Breast epithelium (tissue), 4 donors: ENCODE data around the gene SETDB2. TPM values are rescaled to one million over a fixed set of nuclear protein-coding genes. Genes with fewer than 3 reads are reported as not detected.

Experiments
- DNase-seq, 2 donors: peaks; one replicate each; pipeline ENCODE4 v3.0.0-alpha.2; 2019; ENCODE audit warnings: low spot score in 2 of 2
- H3K27ac ChIP-seq, 2 donors: fragments of 200-600 bp; sonication (generic) in 1 of 2; one replicate each; pipeline ENCODE4 v1.5.1; 2016 to 2019; ENCODE audit warnings: mild to moderate bottlenecking in 1 of 2
- H3K27me3 ChIP-seq, 2 donors: fragments of 200-600 bp; sonication (generic) in 1 of 2; one replicate each; pipeline versions ENCODE4 v1.5.1 to v1.6.0; 2017 to 2019; ENCODE audit warnings: control low read depth in 1 of 2, mild to moderate bottlenecking in 1 of 2
- H3K36me3 ChIP-seq: fragments of 200-600 bp; one replicate; pipeline ENCODE4 v1.5.1; 2019
- H3K4me1 ChIP-seq, 2 donors: fragments of 200-600 bp; sonication (generic); one replicate each; pipeline ENCODE4 v1.5.1; 2016 to 2019; ENCODE audit warnings: control low read depth in 1 of 2
- H3K4me3 ChIP-seq, 3 donors: fragments of 200-600 bp; sonication (generic); 1 replicate in 2 of 3; 2 replicates in 1 of 3; pipeline ENCODE4 v1.5.1; 2016 to 2019; ENCODE audit warnings: mild to moderate bottlenecking in 3 of 3, moderate library complexity in 2 of 3
- H3K9me3 ChIP-seq, 2 donors: fragments of 200-600 bp; sonication (generic) in 1 of 2; one replicate each; pipeline ENCODE4 v1.5.1; 2016 to 2019; ENCODE audit warnings: control low read depth in 1 of 2
- CTCF ChIP-seq, 3 donors: fragments of 450-650 bp; IDR thresholded peaks; one replicate each; pipeline ENCODE4 v1.5.1; 2016 to 2017; ENCODE audit warnings: antibody characterized with exemption in 3 of 3, mild to moderate bottlenecking in 3 of 3, moderate library complexity in 3 of 3
- POLR2A ChIP-seq: fragments of 450-650 bp; IDR thresholded peaks from one replicate; pipeline ENCODE4 v1.6.1; 2016; ENCODE audit warnings: antibody characterized with exemption, mild to moderate bottlenecking, moderate library complexity
- POLR2AphosphoS5 ChIP-seq, 3 donors: sonication (generic); formaldehyde crosslinking; IDR thresholded peaks; one replicate each; pipeline ENCODE4 v1.6.1; 2017; ENCODE audit warnings: antibody characterized with exemption in 3 of 3
- intact Hi-C: fragments of 100-400 bp; cut with DNase I; formaldehyde crosslinking; loops from one replicate; pipeline ENCODE4 v1.15.1; 2023; ENCODE audit warnings: low total_unique reads
- total RNA-seq, 3 donors: library from RNA; depleted of rRNA; stranded (reverse); fragments of >200 nt; gene quantifications; one replicate each; pipeline ENCODE4 v1.1.0, GENCODE V29; 2016

The SETDB2 gene
- total RNA-seq, 3 donors from 2014 or later = 9.9 to 17.0 (median 12.8) TPM

GRCh38 chr13:49459580-49459979 lies 15.5 kb downstream of the SETDB2 start:
- no peak for TF ChIP-seq POLR2A
- TF ChIP-seq CTCF (IDR thresholded peaks at IDR 0.05) = no peak
- TF ChIP-seq POLR2AphosphoS5 (IDR thresholded peaks at IDR 0.05) = no peak
- H3K4me1 ChIP-seq = no peaks in the 10 kb centered on the region
- H3K27ac ChIP-seq = no peak overlapping the region
- no peak for DNase-seq
- intact Hi-C loops = no loop called here
- H3K4me3 ChIP-seq = no peak overlapping the region
- peaks cover 14% of the 10 kb centered on the region for H3K36me3 ChIP-seq
- H3K27me3 ChIP-seq = no peaks in the 10 kb centered on the region
- H3K9me3 ChIP-seq = peaks cover 0 to 12% of the 10 kb centered on the region in 2 donors

GRCh38 chr13:49464085-49464484 lies 20.0 kb downstream of the SETDB2 start:
- H3K27me3 ChIP-seq = no peaks in the 10 kb centered on the region
- no peaks in the 10 kb centered on the region for H3K4me1 ChIP-seq
- intact Hi-C loops = no loop called here
- peak overlapping the region in 1 of 2 donors; percentile 10 for H3K27ac ChIP-seq
- no peak overlapping the region for H3K4me3 ChIP-seq
- TF ChIP-seq POLR2AphosphoS5 (IDR thresholded peaks at IDR 0.05) (no peak), POLR2A (no peak), CTCF (IDR thresholded peaks at IDR 0.05) (no peak)
- H3K36me3 ChIP-seq = peaks cover 14% of the 10 kb centered on the region
- DNase-seq = no peak
- peaks cover 0 to 12% of the 10 kb centered on the region in 2 donors for H3K9me3 ChIP-seq

- Histone ChIP-seq H3K9me3 (peaks cover 0 to 12% of the 10 kb centered on the region in 2 donors), H3K36me3 (peaks cover 14% of the 10 kb centered on the region), H3K27ac (peak overlapping the region in 1 of 2 donors; percentile 67), H3K4me3 (no peak overlapping the region), H3K4me1 (no peaks in the 10 kb centered on the region), H3K27me3 (no peaks in the 10 kb centered on the region)
- no peak for DNase-seq
- intact Hi-C loops = no loop called here
- TF ChIP-seq POLR2AphosphoS5 (IDR thresholded peaks at IDR 0.05) (no peak), POLR2A (no peak), CTCF (IDR thresholded peaks at IDR 0.05) (no peak)
Observed at GRCh38 chr13:49464621-49465325, 20.7 kb downstream of the SETDB2 start.

GRCh38 chr13:49466292-49466838 lies 22.3 kb downstream of the SETDB2 start:
- Histone ChIP-seq H3K27me3 (no peaks in the 10 kb centered on the region), H3K9me3 (peaks cover 0 to 12% of the 10 kb centered on the region in 2 donors), H3K27ac (peak overlapping the region in 1 of 2 donors; percentile 41), H3K36me3 (peaks cover 14% of the 10 kb centered on the region), H3K4me1 (no peaks in the 10 kb centered on the region), H3K4me3 (no peak overlapping the region)
- no peak for DNase-seq
- intact Hi-C loops = no loop called here
- TF ChIP-seq POLR2AphosphoS5 (IDR thresholded peaks at IDR 0.05) (no peak), POLR2A (no peak), CTCF (IDR thresholded peaks at IDR 0.05) (no peak)

- Histone ChIP-seq H3K4me1 (no peaks in the 10 kb centered on the region), H3K27ac (no peak overlapping the region), H3K4me3 (no peak overlapping the region), H3K36me3 (no peaks in the 10 kb centered on the region), H3K9me3 (no peaks in the 10 kb centered on the region), H3K27me3 (no peaks in the 10 kb centered on the region)
- intact Hi-C loops = no loop called here
- DNase-seq = no peak
- TF ChIP-seq CTCF (IDR thresholded peaks at IDR 0.05) (no peak), POLR2AphosphoS5 (IDR thresholded peaks at IDR 0.05) (no peak), POLR2A (no peak)
Observed at GRCh38 chr13:49472186-49472585, 28.1 kb downstream of the SETDB2 start.
